CD4-positive, alpha-beta T cell (primary cell): ENCODE results near the gene SORBS1. TPM values are rescaled to one million over a fixed set of nuclear protein-coding genes. Genes with fewer than 3 reads are reported as not detected.

Source experiments
- ATAC-seq: fragments of 200-7000 bp; cut with Tn5 transposase; one replicate; pipeline ENCODE4 v1.10.0; 2022; ENCODE audit warnings: mild to moderate bottlenecking; ENCODE audit not compliant: poor library complexity
- CTCF ChIA-PET: fragments of 350-600 bp; sonication (Branson Sonifier 250); formaldehyde crosslinking; loops from one replicate; lab custom pipeline; 2021; ENCODE audit warnings: antibody characterized with exemption, inconsistent platforms; lab: Charles Lee
- POLR2A ChIA-PET: fragments of 350-600 bp; sonication (Branson Sonifier 250); formaldehyde crosslinking; loops from one replicate; lab custom pipeline; 2021; ENCODE audit warnings: antibody characterized with exemption, inconsistent platforms; lab: Charles Lee
- DNase-seq, 14 experiments: peaks; one replicate each; pipeline ENCODE4 v3.0.0-alpha.2; 2013 to 2020; ENCODE audit warnings: mixed read lengths in 2 of 14
- H3K27ac ChIP-seq, 2 donors: one replicate each; pipeline versions ENCODE4 v1.5.1 to v1.7.0; 2013; ENCODE audit warnings: low read length in 2 of 2, low read depth in 1 of 2, mild to moderate bottlenecking in 1 of 2
- H3K27me3 ChIP-seq, 2 experiments: 1 replicate in 1 of 2; 2 replicates in 1 of 2; pipeline versions ENCODE4 v1.6.1 to v1.7.0; 2013; ENCODE audit warnings: low read length in 2 of 2, control low read depth in 1 of 2, mild to moderate bottlenecking in 1 of 2, moderate library complexity in 1 of 2; ENCODE audit not compliant: insufficient read depth in 2 of 2, control insufficient read depth in 1 of 2
- H3K36me3 ChIP-seq: one replicate; pipeline ENCODE4 v1.6.1; 2013; ENCODE audit warnings: low read length, control low read depth; ENCODE audit not compliant: insufficient read depth
- H3K4me1 ChIP-seq: one replicate; pipeline ENCODE4 v1.6.1; 2013; ENCODE audit warnings: low read length, control low read depth; ENCODE audit not compliant: insufficient read depth
- H3K4me3 ChIP-seq: one replicate; pipeline ENCODE4 v1.5.1; 2013; ENCODE audit warnings: mild to moderate bottlenecking, low read length, moderate library complexity
- H3K9me3 ChIP-seq, 2 experiments: 1 replicate in 1 of 2; 2 replicates in 1 of 2; pipeline versions ENCODE4 v1.6.1 to v1.7.0; 2013; ENCODE audit warnings: low read length in 2 of 2, mild to moderate bottlenecking in 2 of 2, control low read depth in 1 of 2, moderate library complexity in 1 of 2; ENCODE audit not compliant: control insufficient read depth in 1 of 2, insufficient read depth in 1 of 2
- H3K27ac Mint-ChIP-seq: one replicate; pipeline ENCODE4 v1.8.0; 2020; ENCODE audit warnings: mixed read lengths
- H3K27me3 Mint-ChIP-seq: one replicate; pipeline ENCODE4 v1.8.0; 2021; ENCODE audit warnings: mixed read lengths
- H3K36me3 Mint-ChIP-seq: one replicate; pipeline ENCODE4 v1.8.0; 2021; ENCODE audit warnings: low read depth, mixed read lengths
- H3K4me1 Mint-ChIP-seq: one replicate; pipeline ENCODE4 v1.8.0; 2021; ENCODE audit warnings: low read depth, mixed read lengths
- H3K4me3 Mint-ChIP-seq: one replicate; pipeline ENCODE4 v1.8.0; 2020; ENCODE audit warnings: mild to moderate bottlenecking, mixed read lengths
- H3K9me3 Mint-ChIP-seq: one replicate; pipeline ENCODE4 v1.8.0; 2020; ENCODE audit warnings: mixed read lengths
- intact Hi-C, 2 experiments: fragments of 100-400 bp; cut with DNase I in 1 of 2; cut with micrococcal nuclease in 1 of 2; formaldehyde crosslinking; loops; one replicate each; pipeline versions ENCODE4 v1.15.1 to v1.9.0; 2023 to 2025; cut with DNase I, micrococcal nuclease
- total RNA-seq, 174 experiments: library from RNA in 2 of 174; stranded (reverse) in 2 of 174; gene quantifications; one replicate each; pipeline ENCODE4 v1.2.3 and lab custom pipeline; 2021 to 2026
- TF ChIP-seq, protein P1 (sequence below): fragments of 200-600 bp; IDR thresholded peaks from one replicate; pipeline ENCODE4 v1.8.0; 2022; ENCODE audit warnings: antibody characterized with exemption, mild to moderate bottlenecking

The SORBS1 gene
- total RNA-seq, 2 experiments from 2014 or later: 1.4 to 1.8 TPM

- Histone ChIP-seq H3K4me3 (no peak overlapping the region), H3K27ac (no peak overlapping the region), H3K27me3 (no peaks in the 10 kb centered on the region), H3K9me3 (no peaks in the 10 kb centered on the region), H3K36me3 (no peaks in the 10 kb centered on the region), H3K4me1 (peaks cover 10% of the 10 kb centered on the region)
- ChIA-PET CTCF (no interaction called here), POLR2A (no interaction called here)
- DNase-seq (no peak), ATAC-seq (no peak)
- no peaks in the 10 kb centered on the region for H3K9me3 Mint-ChIP-seq
- intact Hi-C loops: no loop called here
- no peak overlapping the region for H3K4me3 Mint-ChIP-seq
- no peak overlapping the region for H3K27ac Mint-ChIP-seq
- peaks cover 12% of the 10 kb centered on the region for H3K4me1 Mint-ChIP-seq
- no peaks in the 10 kb centered on the region for H3K27me3 Mint-ChIP-seq
- TF ChIP-seq, protein P1, sequence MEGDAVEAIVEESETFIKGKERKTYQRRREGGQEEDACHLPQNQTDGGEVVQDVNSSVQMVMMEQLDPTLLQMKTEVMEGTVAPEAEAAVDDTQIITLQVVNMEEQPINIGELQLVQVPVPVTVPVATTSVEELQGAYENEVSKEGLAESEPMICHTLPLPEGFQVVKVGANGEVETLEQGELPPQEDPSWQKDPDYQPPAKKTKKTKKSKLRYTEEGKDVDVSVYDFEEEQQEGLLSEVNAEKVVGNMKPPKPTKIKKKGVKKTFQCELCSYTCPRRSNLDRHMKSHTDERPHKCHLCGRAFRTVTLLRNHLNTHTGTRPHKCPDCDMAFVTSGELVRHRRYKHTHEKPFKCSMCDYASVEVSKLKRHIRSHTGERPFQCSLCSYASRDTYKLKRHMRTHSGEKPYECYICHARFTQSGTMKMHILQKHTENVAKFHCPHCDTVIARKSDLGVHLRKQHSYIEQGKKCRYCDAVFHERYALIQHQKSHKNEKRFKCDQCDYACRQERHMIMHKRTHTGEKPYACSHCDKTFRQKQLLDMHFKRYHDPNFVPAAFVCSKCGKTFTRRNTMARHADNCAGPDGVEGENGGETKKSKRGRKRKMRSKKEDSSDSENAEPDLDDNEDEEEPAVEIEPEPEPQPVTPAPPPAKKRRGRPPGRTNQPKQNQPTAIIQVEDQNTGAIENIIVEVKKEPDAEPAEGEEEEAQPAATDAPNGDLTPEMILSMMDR: no peak
- peaks cover 4% of the 10 kb centered on the region for H3K36me3 Mint-ChIP-seq
These were observed 4.2 kb upstream of the SORBS1 start for GRCh38 chr10:95565336-95565735.

DNA sequence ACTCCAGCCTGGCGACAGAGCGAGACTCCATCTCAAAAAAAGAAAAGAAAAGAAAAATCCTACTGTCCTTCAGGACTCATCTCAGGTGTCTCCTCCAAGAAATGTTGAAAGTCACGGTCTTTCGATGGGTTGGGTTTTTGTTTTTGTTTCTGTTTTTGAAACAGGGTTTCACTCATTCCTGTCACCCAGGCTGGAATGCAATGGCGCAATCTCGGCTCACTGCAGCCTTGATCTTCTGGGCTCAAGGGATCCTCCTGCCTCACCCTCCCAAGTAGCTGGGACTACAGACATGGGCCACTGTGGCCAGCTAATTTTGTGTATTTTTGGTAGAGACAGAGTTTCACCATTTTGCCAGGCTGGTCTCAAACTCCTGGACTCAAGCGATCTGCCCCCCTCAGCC lies 3.1 kb upstream of the SORBS1 start:
- H3K4me3 ChIP-seq: no peak overlapping the region
- H3K4me1 ChIP-seq: peaks cover 14% of the 10 kb centered on the region
- ChIA-PET POLR2A (no interaction called here), CTCF (no interaction called here)
- TF ChIP-seq, protein P1: no peak
- H3K36me3 Mint-ChIP-seq: peaks cover 4% of the 10 kb centered on the region
- no peaks in the 10 kb centered on the region for H3K9me3 ChIP-seq
- peaks cover 0 to 3% of the 10 kb centered on the region in 2 experiments for H3K27me3 ChIP-seq
- no peak for ATAC-seq
- DNase-seq: no peak
- H3K4me3 Mint-ChIP-seq: no peak overlapping the region
- H3K9me3 Mint-ChIP-seq: no peaks in the 10 kb centered on the region
- no peaks in the 10 kb centered on the region for H3K27me3 Mint-ChIP-seq
- no peak overlapping the region for H3K27ac Mint-ChIP-seq
- H3K36me3 ChIP-seq: no peaks in the 10 kb centered on the region
- H3K27ac ChIP-seq: no peak overlapping the region
- peaks cover 16% of the 10 kb centered on the region for H3K4me1 Mint-ChIP-seq
- intact Hi-C loops: loop anchor here in 1 of 2 experiments (5.0 kb wide), 2 partner anchors 93 to 568 kb away; partner anchors contain the start of genes ALDH18A1 and ZNF518A

- ATAC-seq (no peak), DNase-seq (no peak)
- H3K27ac Mint-ChIP-seq: no peak overlapping the region
- no peaks in the 10 kb centered on the region for H3K27me3 Mint-ChIP-seq
- POLR2A ChIA-PET: no interaction called here
- H3K27me3 ChIP-seq: peaks cover 0 to 3% of the 10 kb centered on the region in 2 experiments
- no peak overlapping the region for H3K4me3 ChIP-seq
- peaks cover 16% of the 10 kb centered on the region for H3K4me1 Mint-ChIP-seq
- no peaks in the 10 kb centered on the region for H3K36me3 ChIP-seq
- peaks cover 14% of the 10 kb centered on the region for H3K4me1 ChIP-seq
- intact Hi-C loops: loop anchor here in 1 of 2 experiments (2.0 to 5.0 kb wide), 3 partner anchors 95 to 570 kb away; partner anchors contain the start of genes ALDH18A1, TCTN3 and ZNF518A
- TF ChIP-seq, protein P1: no peak
- H3K9me3 ChIP-seq: no peaks in the 10 kb centered on the region
- H3K4me3 Mint-ChIP-seq: peak overlapping the region; percentile 94
- H3K36me3 Mint-ChIP-seq: peaks cover 4% of the 10 kb centered on the region
- CTCF ChIA-PET: no interaction called here
- no peaks in the 10 kb centered on the region for H3K9me3 Mint-ChIP-seq
- H3K27ac ChIP-seq: no peak overlapping the region
These were observed 1.3 kb upstream of the SORBS1 start for GRCh38 chr10:95562341-95562965.
